Fibroblast of the conjunctiva (primary cell): ENCODE results near the gene SYT17.

Experiments used
- DNase-seq: peaks from one replicate; pipeline ENCODE4 v3.0.0-alpha.2; 2010; ENCODE audit warnings: low read depth

The SYT17 gene

GRCh38 chr16:19305443-19305842, 137.4 kb downstream of the SYT17 start:
- no peak for DNase-seq

DNA sequence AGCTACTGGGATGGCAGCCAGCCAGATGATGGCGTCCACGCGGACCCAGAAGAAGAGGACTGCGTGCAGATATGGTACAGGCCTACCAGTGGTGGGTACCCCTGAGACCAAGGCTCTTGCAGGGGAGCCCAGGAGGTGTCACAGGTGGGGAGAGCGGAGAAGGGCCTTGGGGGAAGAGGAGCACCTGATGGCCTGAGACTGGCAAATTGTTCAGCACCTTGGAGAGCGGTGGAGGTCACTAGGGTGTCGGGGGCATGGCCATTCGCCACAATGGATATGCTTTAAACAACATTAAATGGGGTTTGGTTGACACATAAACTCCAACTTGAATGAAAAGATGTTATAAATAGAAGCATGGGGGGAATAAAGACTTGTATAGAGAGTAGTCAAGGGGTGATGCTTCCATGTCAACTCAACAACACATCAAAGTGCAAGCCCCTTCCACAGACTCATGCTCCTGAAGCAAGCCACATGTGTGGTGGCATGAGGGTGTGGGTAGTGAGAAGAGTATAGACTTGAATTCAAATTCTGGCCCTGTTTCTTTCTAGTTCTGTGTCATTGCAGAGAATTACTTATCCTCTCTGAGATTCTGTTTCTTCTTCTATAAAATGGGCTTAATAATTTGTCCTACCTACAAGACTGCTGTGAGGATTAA, 139.7 kb downstream of the SYT17 start:
- no peak for DNase-seq

GRCh38 chr16:19308392-19308791, 140.4 kb downstream of the SYT17 start:
- DNase-seq: no peak

DNA sequence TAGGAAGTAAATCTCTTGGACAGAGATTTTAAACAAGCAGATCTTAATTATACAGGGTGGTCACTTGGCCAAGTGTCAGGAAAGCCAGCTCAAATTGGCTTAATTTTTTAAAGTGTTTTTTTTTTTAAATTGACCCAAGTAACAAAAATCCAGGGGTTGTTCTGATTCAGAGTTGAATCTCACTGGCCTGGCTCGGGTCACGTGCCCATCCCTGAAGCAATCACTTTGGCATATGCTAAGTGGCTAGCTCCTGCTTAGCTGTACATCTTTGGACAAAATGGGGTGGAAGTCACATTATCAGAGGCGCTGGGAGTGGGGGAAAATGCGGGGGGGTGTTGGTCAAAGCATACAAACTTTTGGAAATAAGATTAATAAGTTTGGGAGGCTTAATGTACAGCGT, 141.1 kb downstream of the SYT17 start:
- DNase-seq: no peak

GRCh38 chr16:19314718-19315425, 146.8 kb downstream of the SYT17 start:
- no peak for DNase-seq

GRCh38 chr16:19315889-19316433, 147.9 kb downstream of the SYT17 start:
- no peak for DNase-seq

DNA sequence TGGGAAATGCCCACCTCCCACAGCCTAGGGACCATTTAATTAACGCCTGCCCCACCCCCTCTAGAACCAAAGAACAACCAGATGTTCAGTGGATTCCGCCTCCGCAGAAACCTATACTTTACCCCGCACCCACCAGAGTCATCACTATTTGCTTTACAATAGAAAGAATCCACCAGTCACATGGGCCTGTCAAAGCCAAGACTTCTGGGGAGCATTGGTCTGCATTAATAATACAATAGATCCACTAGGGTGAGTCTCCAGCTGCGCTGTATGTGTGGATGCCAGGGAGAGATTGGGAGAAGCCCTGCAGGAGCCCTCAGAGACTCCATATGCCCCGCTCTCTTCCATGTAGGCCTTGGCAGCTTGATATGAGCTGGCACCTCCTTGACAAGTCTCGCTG, 148.8 kb downstream of the SYT17 start:
- DNase-seq: no peak
